K562 (cell line): Measurements from ENCODE around the gene CHAMP1. TPM values are rescaled to one million over a fixed set of nuclear protein-coding genes. Genes with fewer than 3 reads are reported as not detected.

Source experiments
- ATF6 ChIP-seq: sonication (generic); formaldehyde crosslinking; IDR thresholded peaks from 2 replicates; pipeline ENCODE4 v1.4.0; 2020; ENCODE audit warnings: mild to moderate bottlenecking, missing genetic modification reagents
- BHLHE40 ChIP-seq: IDR thresholded peaks from 2 replicates; pipeline ENCODE4 v1.6.1; 2011; ENCODE audit warnings: low read length, improper control_type of control experiment
- HDAC1 ChIP-seq, 2 experiments: fragments of 450-650 bp; IDR thresholded peaks; 2 replicates each; pipeline ENCODE4 v1.6.1; 2016 to 2017; ENCODE audit warnings: inconsistent platforms in 1 of 2, mild to moderate bottlenecking in 1 of 2, moderate library complexity in 1 of 2
- IRF9 ChIP-seq: fragments of 450-650 bp; IDR thresholded peaks from 2 replicates; pipeline ENCODE4 v1.6.1; 2016; ENCODE audit warnings: missing biosample characterization, missing genetic modification characterization
- KLF1 ChIP-seq: fragments of 450-650 bp; IDR thresholded peaks from 2 replicates; pipeline ENCODE4 v1.6.1; 2016; ENCODE audit warnings: missing genetic modification characterization, missing compliant biosample characterization
- PHB2 ChIP-seq: fragments of 450-650 bp; IDR thresholded peaks from 2 replicates; pipeline ENCODE4 v1.6.1; 2017; ENCODE audit warnings: low read depth
- PHF8 ChIP-seq: fragments of 200-600 bp; sonication (generic); IDR thresholded peaks from 2 replicates; pipeline ENCODE4 v1.6.1; 2012; ENCODE audit warnings: mixed run types, mild to moderate bottlenecking, inconsistent platforms, low read length, moderate library complexity, borderline replicate concordance
- TBL1XR1 ChIP-seq, 2 experiments: IDR thresholded peaks; 2 replicates each; pipeline ENCODE4 v1.6.1; 2012; ENCODE audit warnings: improper control_type of control experiment in 2 of 2, low read length in 2 of 2, mild to moderate bottlenecking in 1 of 2
- TCF15 ChIP-seq: fragments of 250-450 bp; sonication (Bioruptor Pico); IDR thresholded peaks from 2 replicates; pipeline ENCODE4 v1.8.0; 2022; ENCODE audit warnings: moderate library complexity, mild to moderate bottlenecking, inconsistent platforms
- TRIM28 ChIP-seq: fragments of 450-650 bp; IDR thresholded peaks from 2 replicates; pipeline ENCODE4 v1.6.1; 2017
- polyA plus RNA-seq, 8 experiments: library from polyadenylated mRNA; depleted of rRNA in 4 of 8; stranded (reverse) in 5 of 8; unstranded in 3 of 8; fragments of >200 nt; fragmentation: Nextera tagmentation in 2 of 8; fragmentation: Illumina TruSeq in 1 of 8; extraction: Ambion mirVana in 2 of 8; extraction: Trizol in 1 of 8; gene quantifications; 2 replicates each; pipeline versions ENCODE4 v1.2.1 to v1.2.3, GENCODE V29; 2011 to 2014; ENCODE audit warnings: inconsistent platforms in 1 of 8, missing spikeins in 1 of 8
- total RNA-seq, 7 experiments: library from RNA; depleted of rRNA in 6 of 7; stranded (reverse); fragments of >200 nt in 6 of 7; fragmentation: Illumina TruSeq in 2 of 7; extraction: Trizol in 2 of 7; gene quantifications; 2 replicates each; pipeline versions ENCODE4 v1.2.1 to v1.2.3, GENCODE V29; 2011 to 2021; ENCODE audit warnings: low replicate concordance in 1 of 7
- TF ChIP-seq, protein P1 (sequence below): fragments of 450-650 bp; IDR thresholded peaks from 2 replicates; pipeline ENCODE4 v1.6.1; 2018; ENCODE audit not compliant: partially characterized antibody
- TF ChIP-seq, protein P2 (sequence below): fragments of 250-450 bp; sonication (Bioruptor Pico); IDR thresholded peaks from 2 replicates; pipeline ENCODE4 v1.8.0; 2021; ENCODE audit warnings: moderate library complexity, mild to moderate bottlenecking, inconsistent platforms
- TF ChIP-seq, protein P3 (sequence below): fragments of 250-450 bp; sonication (Bioruptor Pico); IDR thresholded peaks from 2 replicates; pipeline ENCODE4 v1.4.0; 2020; ENCODE audit warnings: mild to moderate bottlenecking, moderate library complexity, borderline replicate concordance

The CHAMP1 gene
- total and polyA plus RNA-seq, 9 of the 15 experiments (the other 6 are each of a cell fraction or from before 2014, with no cell fraction given): 0.70 to 40.6 (median 15.3) TPM

- TF ChIP-seq ATF6 (CRISPR knock-in tag) (no peak), PHF8 (peak; percentile 93), KLF1 (tag) (peak; percentile 96), PHB2 (no peak), HDAC1 (IDR thresholded peaks at IDR 0.05) (0 out of 4 replicates have a peak, but pooled peaks of 1 of the 2 experiments have one; percentile 48), BHLHE40 (peak; percentile 99), TBL1XR1 (IDR thresholded peaks at IDR 0.05; ENCODE audit: low read length in 2 of 2) (peak in 1 of 2 experiments; percentile 51; a peak in 1 of 4 replicates), IRF9 (tag) (no peak), TCF15 (CRISPR knock-in tag) (no peak), TRIM28 (no peak)
- TF ChIP-seq, protein P1, sequence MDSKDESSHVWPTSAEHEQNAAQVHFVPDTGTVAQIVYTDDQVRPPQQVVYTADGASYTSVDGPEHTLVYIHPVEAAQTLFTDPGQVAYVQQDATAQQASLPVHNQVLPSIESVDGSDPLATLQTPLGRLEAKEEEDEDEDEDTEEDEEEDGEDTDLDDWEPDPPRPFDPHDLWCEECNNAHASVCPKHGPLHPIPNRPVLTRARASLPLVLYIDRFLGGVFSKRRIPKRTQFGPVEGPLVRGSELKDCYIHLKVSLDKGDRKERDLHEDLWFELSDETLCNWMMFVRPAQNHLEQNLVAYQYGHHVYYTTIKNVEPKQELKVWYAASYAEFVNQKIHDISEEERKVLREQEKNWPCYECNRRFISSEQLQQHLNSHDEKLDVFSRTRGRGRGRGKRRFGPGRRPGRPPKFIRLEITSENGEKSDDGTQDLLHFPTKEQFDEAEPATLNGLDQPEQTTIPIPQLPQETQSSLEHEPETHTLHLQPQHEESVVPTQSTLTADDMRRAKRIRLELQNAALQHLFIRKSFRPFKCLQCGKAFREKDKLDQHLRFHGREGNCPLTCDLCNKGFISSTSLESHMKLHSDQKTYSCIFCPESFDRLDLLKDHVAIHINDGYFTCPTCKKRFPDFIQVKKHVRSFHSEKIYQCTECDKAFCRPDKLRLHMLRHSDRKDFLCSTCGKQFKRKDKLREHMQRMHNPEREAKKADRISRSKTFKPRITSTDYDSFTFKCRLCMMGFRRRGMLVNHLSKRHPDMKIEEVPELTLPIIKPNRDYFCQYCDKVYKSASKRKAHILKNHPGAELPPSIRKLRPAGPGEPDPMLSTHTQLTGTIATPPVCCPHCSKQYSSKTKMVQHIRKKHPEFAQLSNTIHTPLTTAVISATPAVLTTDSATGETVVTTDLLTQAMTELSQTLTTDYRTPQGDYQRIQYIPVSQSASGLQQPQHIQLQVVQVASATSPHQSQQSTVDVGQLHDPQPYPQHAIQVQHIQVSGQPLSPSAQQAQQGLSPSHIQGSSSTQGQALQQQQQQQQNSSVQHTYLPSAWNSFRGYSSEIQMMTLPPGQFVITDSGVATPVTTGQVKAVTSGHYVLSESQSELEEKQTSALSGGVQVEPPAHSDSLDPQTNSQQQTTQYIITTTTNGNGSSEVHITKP: no peak
- TF ChIP-seq, protein P2, sequence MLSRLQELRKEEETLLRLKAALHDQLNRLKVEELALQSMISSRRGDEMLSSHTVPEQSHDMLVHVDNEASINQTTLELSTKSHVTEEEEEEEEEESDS (CRISPR knock-in tag): no peak
- TF ChIP-seq, protein P3, sequence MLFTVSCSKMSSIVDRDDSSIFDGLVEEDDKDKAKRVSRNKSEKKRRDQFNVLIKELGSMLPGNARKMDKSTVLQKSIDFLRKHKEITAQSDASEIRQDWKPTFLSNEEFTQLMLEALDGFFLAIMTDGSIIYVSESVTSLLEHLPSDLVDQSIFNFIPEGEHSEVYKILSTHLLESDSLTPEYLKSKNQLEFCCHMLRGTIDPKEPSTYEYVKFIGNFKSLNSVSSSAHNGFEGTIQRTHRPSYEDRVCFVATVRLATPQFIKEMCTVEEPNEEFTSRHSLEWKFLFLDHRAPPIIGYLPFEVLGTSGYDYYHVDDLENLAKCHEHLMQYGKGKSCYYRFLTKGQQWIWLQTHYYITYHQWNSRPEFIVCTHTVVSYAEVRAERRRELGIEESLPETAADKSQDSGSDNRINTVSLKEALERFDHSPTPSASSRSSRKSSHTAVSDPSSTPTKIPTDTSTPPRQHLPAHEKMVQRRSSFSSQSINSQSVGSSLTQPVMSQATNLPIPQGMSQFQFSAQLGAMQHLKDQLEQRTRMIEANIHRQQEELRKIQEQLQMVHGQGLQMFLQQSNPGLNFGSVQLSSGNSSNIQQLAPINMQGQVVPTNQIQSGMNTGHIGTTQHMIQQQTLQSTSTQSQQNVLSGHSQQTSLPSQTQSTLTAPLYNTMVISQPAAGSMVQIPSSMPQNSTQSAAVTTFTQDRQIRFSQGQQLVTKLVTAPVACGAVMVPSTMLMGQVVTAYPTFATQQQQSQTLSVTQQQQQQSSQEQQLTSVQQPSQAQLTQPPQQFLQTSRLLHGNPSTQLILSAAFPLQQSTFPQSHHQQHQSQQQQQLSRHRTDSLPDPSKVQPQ (CRISPR knock-in tag): no peak
Measured at GRCh38 chr13:114314074-114314912, at the start of gene CHAMP1 (continued).
